Colonic mucosa (tissue), 4 donors: Measurements from ENCODE around the gene ATP13A2. TPM values are rescaled to one million over a fixed set of nuclear protein-coding genes. Genes with fewer than 3 reads are reported as not detected.

ENCODE experiments used
- DNase-seq: peaks from one replicate; pipeline ENCODE4 v3.0.0-alpha.2; 2020
- H3K27ac ChIP-seq: fragments of 200-600 bp; one replicate; pipeline ENCODE4 v1.8.0; 2021
- H3K27me3 ChIP-seq: fragments of 200-600 bp; one replicate; pipeline ENCODE4 v1.8.0; 2021
- H3K36me3 ChIP-seq: fragments of 200-600 bp; one replicate; pipeline ENCODE4 v1.8.0; 2021
- H3K4me1 ChIP-seq: fragments of 200-600 bp; one replicate; pipeline ENCODE4 v1.8.0; 2021; ENCODE audit warnings: mild to moderate bottlenecking
- H3K4me3 ChIP-seq: fragments of 200-600 bp; one replicate; pipeline ENCODE4 v1.8.0; 2021
- H3K9ac ChIP-seq, 2 donors: one replicate each; pipeline ENCODE4 v1.7.0; 2013; ENCODE audit warnings: control low read depth in 2 of 2, low read depth in 2 of 2, low read length in 2 of 2
- H3K9me3 ChIP-seq: fragments of 200-600 bp; one replicate; pipeline ENCODE4 v1.8.0; 2021
- intact Hi-C: fragments of 100-400 bp; cut with DNase I; formaldehyde crosslinking; loops from one replicate; pipeline ENCODE4 v1.14.1; 2022
- total RNA-seq, 2 donors: library from RNA; stranded (reverse); fragmentation: NEBNext Ultra II Directional in 1 of 2; extraction: Animal tissue kit (Norgen Biotek cat#: 25700) in 1 of 2; gene quantifications; one replicate each; pipeline ENCODE4 v1.2.1, GENCODE V29; 2021
- TF ChIP-seq, protein P1 (sequence below): fragments of 200-600 bp; IDR thresholded peaks from one replicate; pipeline ENCODE4 v1.8.0; 2022; ENCODE audit warnings: antibody characterized with exemption, mild to moderate bottlenecking
- donor health status: healthy.
- donor health status: DM: no; HTN: no; CAD: no.
- donor health status: DM: no; HTN: no; CAD: no.

Gene ATP13A2
- total RNA-seq, 2 donors from 2014 or later: 55.3 to 111 TPM

DNA sequence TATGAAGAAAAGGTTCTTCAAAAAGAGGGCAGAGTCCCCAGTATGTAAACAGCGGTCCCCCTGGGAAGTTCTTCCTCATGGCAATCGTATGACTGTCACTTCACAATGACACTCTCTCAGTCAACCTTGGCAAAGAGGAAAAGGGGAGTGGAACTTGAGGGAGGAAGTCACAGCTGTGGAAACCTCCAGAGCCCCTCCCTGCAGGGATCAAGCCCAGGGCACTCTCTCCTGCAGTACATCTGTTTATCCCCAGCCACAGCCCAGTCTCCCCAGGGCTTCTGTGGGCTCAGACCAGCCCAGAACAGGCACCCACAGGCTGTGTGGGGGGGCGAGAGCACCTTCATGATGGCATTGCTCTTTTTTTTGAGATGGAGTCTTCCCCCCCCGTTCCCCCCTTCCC, 2.0 kb downstream of the ATP13A2 start:
- DNase-seq: peak; percentile 62
- TF ChIP-seq, protein P1, sequence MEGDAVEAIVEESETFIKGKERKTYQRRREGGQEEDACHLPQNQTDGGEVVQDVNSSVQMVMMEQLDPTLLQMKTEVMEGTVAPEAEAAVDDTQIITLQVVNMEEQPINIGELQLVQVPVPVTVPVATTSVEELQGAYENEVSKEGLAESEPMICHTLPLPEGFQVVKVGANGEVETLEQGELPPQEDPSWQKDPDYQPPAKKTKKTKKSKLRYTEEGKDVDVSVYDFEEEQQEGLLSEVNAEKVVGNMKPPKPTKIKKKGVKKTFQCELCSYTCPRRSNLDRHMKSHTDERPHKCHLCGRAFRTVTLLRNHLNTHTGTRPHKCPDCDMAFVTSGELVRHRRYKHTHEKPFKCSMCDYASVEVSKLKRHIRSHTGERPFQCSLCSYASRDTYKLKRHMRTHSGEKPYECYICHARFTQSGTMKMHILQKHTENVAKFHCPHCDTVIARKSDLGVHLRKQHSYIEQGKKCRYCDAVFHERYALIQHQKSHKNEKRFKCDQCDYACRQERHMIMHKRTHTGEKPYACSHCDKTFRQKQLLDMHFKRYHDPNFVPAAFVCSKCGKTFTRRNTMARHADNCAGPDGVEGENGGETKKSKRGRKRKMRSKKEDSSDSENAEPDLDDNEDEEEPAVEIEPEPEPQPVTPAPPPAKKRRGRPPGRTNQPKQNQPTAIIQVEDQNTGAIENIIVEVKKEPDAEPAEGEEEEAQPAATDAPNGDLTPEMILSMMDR: no peak
- intact Hi-C loops: no loop called here
- Histone ChIP-seq H3K9ac (peak overlapping the region in 1 of 2 donors; percentile 77), H3K27ac (no peak overlapping the region), H3K4me3 (no peak overlapping the region), H3K36me3 (no peaks in the 10 kb centered on the region), H3K9me3 (no peaks in the 10 kb centered on the region), H3K27me3 (no peaks in the 10 kb centered on the region), H3K4me1 (peaks cover 10% of the 10 kb centered on the region)

DNA sequence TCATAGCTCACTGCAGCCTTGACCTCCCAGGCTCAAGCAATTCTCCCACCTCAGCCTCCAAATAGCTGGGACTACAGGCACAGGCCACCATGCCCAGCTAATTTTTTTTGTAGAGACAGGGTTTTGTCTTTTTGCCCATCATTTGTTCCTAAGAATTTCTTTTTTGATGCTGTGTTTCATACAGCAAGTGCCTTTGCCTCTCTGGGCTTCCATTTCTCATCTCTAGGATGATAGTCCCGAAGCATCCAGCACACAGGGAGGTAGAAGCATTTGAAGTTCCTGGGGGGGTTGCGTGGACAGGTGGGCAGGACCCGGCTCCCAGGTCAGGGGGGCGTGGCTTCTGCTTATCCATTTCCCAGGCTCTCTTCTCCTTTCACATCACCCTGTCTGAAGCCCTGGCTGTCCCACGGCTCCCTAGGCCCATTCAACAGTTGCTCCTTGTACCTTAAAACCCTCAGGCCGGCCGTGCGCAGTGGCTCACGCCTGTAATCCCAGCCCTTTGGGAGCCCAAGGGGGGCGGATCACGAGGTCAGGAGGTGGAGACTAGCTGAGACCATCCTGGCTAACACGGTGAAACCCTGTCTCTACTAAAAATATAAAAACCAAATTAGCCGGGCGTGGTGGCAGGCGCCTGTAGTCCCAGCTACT, 3.4 kb downstream of the ATP13A2 start:
- intact Hi-C loops: no loop called here
- Histone ChIP-seq H3K36me3 (no peaks in the 10 kb centered on the region), H3K4me3 (no peak overlapping the region), H3K27ac (no peak overlapping the region), H3K9ac (no peak overlapping the region), H3K27me3 (no peaks in the 10 kb centered on the region), H3K4me1 (peaks cover 10% of the 10 kb centered on the region), H3K9me3 (no peaks in the 10 kb centered on the region)
- TF ChIP-seq, protein P1: no peak
- no peak for DNase-seq

DNA sequence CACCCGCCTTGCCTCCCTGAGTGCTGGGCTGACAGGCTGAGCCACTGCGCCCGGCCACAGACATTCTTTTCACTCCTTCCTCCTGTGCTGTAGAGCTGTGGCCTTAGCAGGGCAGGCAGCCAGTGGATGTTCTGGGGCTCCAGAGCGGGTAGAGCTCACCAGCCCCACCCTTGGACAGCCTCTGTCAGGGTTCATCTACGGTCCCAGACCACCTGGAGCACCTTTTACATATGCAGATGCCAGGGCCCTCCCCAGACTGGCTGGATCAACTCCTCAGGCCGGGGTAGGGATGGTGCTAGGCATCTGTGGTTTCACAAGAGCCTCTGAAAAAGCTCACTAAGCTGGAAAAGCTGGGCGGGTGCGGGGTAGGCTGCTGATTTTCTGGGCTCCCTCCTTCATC, 4.6 kb downstream of the ATP13A2 start:
- intact Hi-C loops: no loop called here
- Histone ChIP-seq H3K27ac (no peak overlapping the region), H3K9ac (no peak overlapping the region), H3K4me1 (peaks cover 10% of the 10 kb centered on the region), H3K27me3 (no peaks in the 10 kb centered on the region), H3K36me3 (no peaks in the 10 kb centered on the region), H3K4me3 (no peak overlapping the region), H3K9me3 (no peaks in the 10 kb centered on the region)
- TF ChIP-seq, protein P1: no peak
- no peak for DNase-seq

DNA sequence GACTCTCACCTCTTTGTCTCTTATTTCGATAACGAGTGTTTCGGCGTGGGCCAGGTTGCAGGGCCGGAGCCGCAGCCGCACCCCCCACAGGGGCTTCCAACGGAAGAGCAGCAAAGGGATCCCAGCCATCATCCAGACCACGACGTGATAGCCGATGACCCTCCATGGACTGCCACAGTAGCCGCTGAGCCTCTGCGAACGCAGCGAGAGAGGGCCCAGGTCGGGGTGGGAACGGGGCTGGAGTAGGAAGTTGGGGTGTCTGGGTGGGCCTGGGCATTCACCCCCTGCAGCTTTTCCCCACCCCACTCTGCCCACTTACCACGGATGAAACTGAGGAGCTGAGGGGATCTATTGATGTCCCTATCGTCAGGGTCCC, 6.4 kb downstream of the ATP13A2 start:
- H3K27ac ChIP-seq: no peak overlapping the region
- no peaks in the 10 kb centered on the region for H3K27me3 ChIP-seq
- H3K4me3 ChIP-seq: no peak overlapping the region
- intact Hi-C loops: no loop called here
- no peaks in the 10 kb centered on the region for H3K9me3 ChIP-seq
- TF ChIP-seq, protein P1: no peak
- H3K36me3 ChIP-seq: no peaks in the 10 kb centered on the region
- DNase-seq: no peak
- H3K9ac ChIP-seq: no peak overlapping the region
- peaks cover 6% of the 10 kb centered on the region for H3K4me1 ChIP-seq

DNA sequence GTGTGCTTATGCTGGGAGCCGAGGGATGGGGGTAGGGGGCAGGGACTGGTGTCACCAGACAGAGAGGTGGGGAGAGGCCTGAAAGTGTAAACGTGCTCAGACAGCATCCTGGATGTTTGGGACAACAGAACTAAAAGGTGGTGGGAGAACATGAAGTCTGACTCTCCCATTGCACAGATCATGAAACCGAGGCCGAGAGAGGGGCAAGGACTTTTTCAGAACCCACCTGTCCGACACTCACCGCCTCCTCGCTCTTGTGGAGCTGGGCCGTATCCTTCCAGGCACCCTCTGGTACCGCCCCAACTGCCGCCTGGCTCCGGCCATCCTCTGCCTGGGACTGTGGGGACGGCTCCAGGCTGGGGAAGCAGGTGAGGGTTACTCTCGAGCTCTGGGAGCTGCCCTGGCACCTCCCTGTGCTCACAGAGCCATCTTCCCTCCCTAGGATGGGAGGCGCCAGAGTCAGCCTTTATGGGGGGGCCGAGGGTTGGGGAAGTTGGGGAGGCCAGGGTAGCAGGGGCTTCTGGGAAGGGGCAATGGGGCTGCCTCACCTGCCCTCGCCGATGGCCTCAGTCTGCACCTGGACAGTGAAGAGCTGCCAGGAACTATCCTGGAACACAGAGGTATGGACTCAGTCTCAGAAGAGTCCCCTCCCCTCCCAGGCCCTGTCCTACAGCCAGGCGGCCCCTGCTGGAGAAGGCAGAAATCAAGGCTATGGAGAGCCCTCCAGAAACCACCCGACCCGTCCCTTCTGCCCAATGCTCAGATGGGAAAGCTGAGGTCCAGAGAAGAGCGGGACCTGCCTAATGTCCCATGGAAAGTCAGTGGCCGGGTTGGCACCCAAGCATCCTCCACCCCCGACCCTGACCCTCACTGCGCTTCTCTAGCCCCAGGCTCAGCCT, 7.0 kb downstream of the ATP13A2 start:
- H3K36me3 ChIP-seq: no peaks in the 10 kb centered on the region

More for the DNA sequence above, 7.0 kb downstream of the ATP13A2 start:
- TF ChIP-seq, protein P1: no peak
- H3K4me3 ChIP-seq: no peak overlapping the region
- intact Hi-C loops: no loop called here
- peaks cover 1% of the 10 kb centered on the region for H3K4me1 ChIP-seq
- H3K27me3 ChIP-seq: no peaks in the 10 kb centered on the region
- no peak for DNase-seq
- no peaks in the 10 kb centered on the region for H3K9me3 ChIP-seq
- H3K9ac ChIP-seq: no peak overlapping the region
- no peak overlapping the region for H3K27ac ChIP-seq
